GM06990 (cell line): ENCODE results near the gene EGLN3.

Source experiments
- DNase-seq: peaks from one replicate; pipeline ENCODE4 v3.0.0-alpha.2; 2011; ENCODE audit not compliant: insufficient read length; ENCODE audit errors: extremely low read depth
- H3K27me3 ChIP-seq: replicated peaks from 2 replicates; pipeline ENCODE4 v1.6.0; 2011; ENCODE audit warnings: low read length; ENCODE audit not compliant: control insufficient read depth, insufficient read depth
- H3K36me3 ChIP-seq: 2 replicates; pipeline ENCODE4 v1.5.1; 2011; ENCODE audit warnings: low read length; ENCODE audit not compliant: control insufficient read depth, insufficient read depth
- H3K4me3 ChIP-seq: replicated peaks from 2 replicates; pipeline ENCODE4 v1.5.1; 2011; ENCODE audit warnings: low read depth, mild to moderate bottlenecking, control low read depth, low read length
- CTCF ChIP-seq: IDR thresholded peaks from 2 replicates; pipeline ENCODE4 v1.5.1; 2011; ENCODE audit warnings: low read length, control low read depth, mild to moderate bottlenecking, inconsistent platforms; ENCODE audit not compliant: insufficient read depth, poor library complexity, severe bottlenecking

EGLN3 gene

GRCh38 chr14:33993246-33993645 is 42.4 kb upstream of the EGLN3 start:
- no peak for TF ChIP-seq CTCF
- no peaks in the 10 kb centered on the region for H3K27me3 ChIP-seq
- no peak overlapping the region for H3K4me3 ChIP-seq
- no peak for DNase-seq
- no peaks in the 10 kb centered on the region for H3K36me3 ChIP-seq

GRCh38 chr14:33992274-33993007 is 41.6 kb upstream of the EGLN3 start:
- no peak for DNase-seq
- TF ChIP-seq CTCF: no peak
- H3K4me3 ChIP-seq: no peak overlapping the region
- no peaks in the 10 kb centered on the region for H3K27me3 ChIP-seq
- H3K36me3 ChIP-seq: no peaks in the 10 kb centered on the region

- TF ChIP-seq CTCF: no peak
- no peaks in the 10 kb centered on the region for H3K27me3 ChIP-seq
- H3K4me3 ChIP-seq: no peak overlapping the region
- H3K36me3 ChIP-seq: no peaks in the 10 kb centered on the region
- DNase-seq: no peak
Measured at GRCh38 chr14:33990790-33991189, 39.9 kb upstream of the EGLN3 start.

GRCh38 chr14:33987565-33988080 is 36.7 kb upstream of the EGLN3 start:
- no peak for TF ChIP-seq CTCF
- Histone ChIP-seq H3K27me3 (no peaks in the 10 kb centered on the region), H3K36me3 (no peaks in the 10 kb centered on the region), H3K4me3 (no peak overlapping the region)
- DNase-seq: no peak

- H3K27me3 ChIP-seq: no peaks in the 10 kb centered on the region
- no peaks in the 10 kb centered on the region for H3K36me3 ChIP-seq
- TF ChIP-seq CTCF: no peak
- no peak overlapping the region for H3K4me3 ChIP-seq
- DNase-seq: no peak
Measured at GRCh38 chr14:33986804-33987203, 35.9 kb upstream of the EGLN3 start.
